HG03469 (cell line): ENCODE results near the gene OR4X2.
"Not testable (repeated sequence)": the region's sequence is repeated elsewhere in the genome, so short reads cannot be mapped to it uniquely, and the experiment has no call there.

Experiments used
- ATAC-seq: cut with Tn5 transposase; IDR thresholded peaks from one replicate; pipeline ENCODE4 v1.9.1; 2021; ENCODE audit warnings: mild to moderate bottlenecking, moderate library complexity, moderate number of reproducible peaks; ENCODE audit not compliant: unreplicated experiment

The OR4X2 gene

DNA sequence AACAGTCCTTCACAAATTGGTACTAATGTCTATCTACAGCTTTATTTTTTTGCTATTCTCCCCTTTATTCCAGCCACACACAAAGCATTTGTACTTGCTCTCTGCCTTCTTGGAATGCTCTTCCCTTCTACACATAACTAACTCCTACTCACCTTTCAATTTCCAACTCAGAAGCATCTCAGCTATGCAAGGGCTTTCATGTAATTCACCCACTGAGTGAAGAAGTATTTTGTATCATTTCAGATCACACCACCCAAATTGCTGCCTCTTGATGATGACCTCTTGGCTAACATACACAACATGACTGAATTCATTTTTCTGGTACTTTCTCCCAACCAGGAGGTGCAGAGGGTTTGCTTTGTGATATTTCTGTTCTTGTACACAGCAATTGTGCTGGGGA is at the start of gene OR4X2:
Gene OR4X2, plus strand, starts transcription at position 301 of the 400 bp plus-strand sequence. Its CDS starts 0 bp downstream, at position 301.
- no peak for ATAC-seq

DNA sequence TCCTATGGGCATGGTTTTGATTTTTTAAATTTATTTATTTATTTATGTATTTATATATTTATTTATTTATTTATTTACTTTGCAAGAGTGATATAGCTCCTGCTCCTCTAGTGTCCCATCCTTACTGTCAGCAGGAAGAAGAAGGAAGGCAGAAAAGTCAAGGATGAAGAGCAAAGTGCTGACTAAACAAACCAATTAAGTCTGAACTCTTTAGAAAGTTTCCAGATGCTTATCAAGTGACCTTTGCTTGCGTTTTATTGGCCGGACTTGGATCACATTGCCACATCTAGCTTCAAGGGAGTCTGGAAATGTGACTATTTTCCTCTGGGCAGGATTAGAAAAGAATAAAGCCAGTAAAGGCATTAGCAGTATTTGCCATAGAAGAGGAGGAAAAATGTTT is 37.0 kb upstream of the OR4X2 start:
- no peak for ATAC-seq

- ATAC-seq = no peak
Measured at GRCh38 chr11:48210052-48210451, 34.9 kb upstream of the OR4X2 start.

GRCh38 chr11:48216510-48216909 is 28.4 kb upstream of the OR4X2 start, which contains the start of gene OR4B1:
Gene OR4B1, plus strand, starts transcription at chr11:48216810. Its CDS starts 0 bp downstream, at chr11:48216810.
- ATAC-seq = no peak

GRCh38 chr11:48228761-48229160 is 16.1 kb upstream of the OR4X2 start:
- ATAC-seq = no peak

DNA sequence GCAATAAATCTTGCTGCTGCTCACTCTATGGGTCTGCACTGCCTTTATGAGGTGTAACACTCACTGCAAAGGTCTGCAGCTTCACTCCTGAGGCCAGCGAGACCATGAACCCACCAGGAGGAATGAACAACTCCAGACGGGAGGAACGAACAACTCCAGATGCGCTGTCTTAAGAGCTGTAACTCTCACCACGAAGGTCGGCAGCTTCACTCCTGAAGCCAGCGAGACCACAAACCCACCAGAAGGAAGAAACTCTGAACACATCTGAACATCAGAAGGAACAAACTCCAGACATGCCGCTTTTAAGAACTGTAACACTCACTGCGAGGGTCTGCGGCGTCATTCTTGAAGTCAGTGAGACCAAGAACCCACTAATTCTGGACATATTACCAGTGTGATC is 14.8 kb upstream of the OR4X2 start:
- ATAC-seq = not testable (repeated sequence)

DNA sequence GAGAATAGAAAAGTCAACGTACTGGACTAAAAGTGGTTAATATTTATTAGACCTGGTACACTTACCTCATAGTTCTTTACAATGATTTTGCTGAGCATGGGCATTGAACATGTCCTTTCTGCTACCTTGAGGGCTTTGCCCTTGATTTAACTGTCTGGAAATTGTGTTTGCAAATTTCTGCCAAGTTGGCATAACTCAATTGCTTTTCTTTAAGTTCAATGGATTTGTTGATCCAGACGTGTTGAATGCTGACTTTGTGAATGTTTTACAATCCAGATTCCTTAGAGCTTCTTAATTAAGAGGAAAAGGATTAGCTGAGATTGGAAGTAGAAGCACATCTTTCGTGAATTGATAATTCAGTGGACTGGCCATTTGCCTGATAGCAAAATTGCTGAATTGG is 7.2 kb upstream of the OR4X2 start:
- ATAC-seq = no peak

DNA sequence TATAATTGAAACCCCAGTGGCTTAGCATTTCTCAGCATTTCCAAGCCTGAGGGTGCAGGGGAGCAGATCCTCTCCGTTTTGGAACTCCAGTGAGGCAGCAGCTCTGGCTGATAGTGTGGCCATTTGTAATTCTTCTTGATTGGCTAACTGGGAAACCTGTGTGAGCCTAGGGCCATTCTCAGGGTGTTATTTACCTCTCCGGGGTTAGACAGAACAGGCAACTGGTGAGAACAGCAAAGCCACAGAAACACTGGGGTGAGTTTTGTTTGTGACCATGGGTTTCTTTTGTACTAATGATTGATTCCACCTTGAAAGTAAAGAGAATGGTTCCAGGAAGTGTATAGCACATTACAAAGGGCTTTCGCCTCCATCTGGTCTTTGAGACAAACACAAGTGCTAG is 2.4 kb upstream of the OR4X2 start:
- no peak for ATAC-seq

DNA sequence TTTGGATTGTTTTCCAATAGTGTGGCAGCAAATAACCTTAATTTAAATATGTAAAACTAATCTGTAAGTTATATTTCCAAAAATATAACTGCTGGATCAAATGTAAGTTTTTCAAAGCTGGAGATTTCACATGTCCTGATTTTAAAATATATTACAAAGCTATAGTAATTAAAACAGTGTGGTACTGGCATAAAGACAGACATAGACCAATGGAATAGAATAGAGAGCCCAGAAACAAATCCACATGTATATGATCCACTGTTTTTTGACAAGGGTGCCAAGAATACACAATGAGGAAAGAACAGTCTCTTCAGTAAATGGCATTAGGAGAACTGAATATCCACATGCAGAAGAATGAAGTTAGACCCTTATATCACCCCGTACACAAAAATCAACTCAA is 4.0 kb downstream of the OR4X2 start:
- ATAC-seq = no peak

GRCh38 chr11:48261600-48261999 is 16.7 kb downstream of the OR4X2 start:
- ATAC-seq = no peak

DNA sequence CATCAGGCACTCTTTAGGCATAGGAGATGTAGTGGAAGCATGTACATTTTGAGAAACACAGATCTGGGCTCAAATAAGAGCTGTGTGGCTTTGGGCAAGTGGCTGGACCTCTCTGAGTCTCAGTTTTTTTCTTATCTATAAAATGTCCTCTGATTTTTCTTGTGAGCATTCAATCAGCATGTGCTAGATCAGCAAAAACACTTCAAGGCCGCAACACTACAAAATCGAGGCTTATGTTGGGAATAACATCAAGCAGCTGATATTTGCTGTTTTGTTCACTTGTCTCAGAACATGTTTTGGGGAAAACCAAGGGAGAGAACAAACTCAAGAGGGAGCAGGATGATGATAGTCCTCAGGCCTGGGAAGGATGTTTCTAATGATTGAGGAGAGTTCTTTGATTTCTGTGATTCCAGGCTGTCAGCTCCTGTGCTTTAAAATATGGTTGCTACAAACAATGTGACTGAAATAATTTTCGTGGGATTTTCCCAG is 18.6 kb downstream of the OR4X2 start, which contains the start of gene OR4X1:
Gene OR4X1, plus strand, starts transcription at position 439 of the 489 bp plus-strand sequence. Its CDS starts 0 bp downstream, at position 439.
- ATAC-seq = no peak

DNA sequence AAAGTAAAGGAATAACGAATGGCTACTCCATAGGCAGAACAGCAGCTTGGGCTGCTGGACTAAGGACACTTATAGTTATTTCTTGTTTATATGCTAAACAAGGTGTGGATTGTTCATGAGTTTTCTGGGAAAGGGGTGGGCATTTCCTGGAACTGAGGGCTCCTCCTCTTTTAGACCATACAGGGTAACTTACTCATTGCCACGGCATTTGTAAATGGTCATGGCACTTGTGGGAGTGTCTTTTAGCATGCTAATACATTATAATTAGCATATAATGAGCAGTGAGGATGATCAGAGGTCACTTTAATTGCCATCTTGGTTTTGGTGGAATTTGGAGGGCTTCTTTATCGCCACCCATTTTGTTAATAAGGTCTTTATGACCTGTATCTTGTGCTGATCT is 25.7 kb downstream of the OR4X2 start:
- ATAC-seq = no peak

DNA sequence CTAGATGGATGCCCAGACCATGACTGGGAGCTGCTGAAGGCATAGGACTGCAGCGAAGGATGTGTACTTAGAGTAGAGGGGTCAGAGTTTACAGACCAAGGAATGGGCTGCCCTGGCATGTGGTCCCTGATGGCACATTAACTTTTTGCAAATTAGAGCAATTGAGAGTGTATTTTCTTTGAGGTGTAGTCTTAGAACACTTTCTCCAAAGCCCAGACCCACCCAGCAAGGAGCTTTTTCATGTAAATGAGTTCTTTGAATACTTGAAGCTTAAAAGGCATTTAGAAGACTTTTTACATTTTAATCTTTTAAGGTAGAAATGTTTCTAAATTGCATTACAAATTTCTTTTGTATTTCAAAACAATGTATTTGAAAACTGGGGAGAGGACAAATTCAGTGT is 27.7 kb downstream of the OR4X2 start:
- no peak for ATAC-seq
